ENCODE results near the gene C8A. TPM values are rescaled to one million over a fixed set of nuclear protein-coding genes. Genes with fewer than 3 reads are reported as not detected.

C8A gene
- total and polyA plus RNA-seq, 10 of the 15 experiments (the other 5 are each of a cell fraction or from before 2014, with no cell fraction given), result not detected

DNA sequence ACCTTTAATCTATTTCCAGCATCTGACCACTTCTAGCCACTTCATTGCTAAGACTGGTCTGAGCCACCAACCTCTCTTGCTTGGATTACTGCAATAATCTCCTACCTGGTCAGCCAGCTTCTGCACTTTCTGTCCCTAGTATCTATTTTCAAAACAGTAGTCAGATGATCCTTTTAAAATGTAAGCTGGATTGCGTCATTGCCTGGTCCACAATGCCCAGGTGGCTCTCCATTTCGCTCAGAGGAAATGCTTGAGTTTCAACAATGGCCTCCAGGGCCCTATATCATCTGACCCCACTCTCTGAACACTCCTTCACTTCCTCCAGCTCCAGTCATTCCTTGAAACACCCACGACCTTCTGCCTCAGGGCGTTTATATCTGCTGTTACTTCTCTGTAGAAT, 37.7 kb upstream of the C8A start:
- ChIA-PET RAD21 (ENCODE audit: unreplicated experiment) (interaction anchor here (0.9 kb wide), 1 partner anchor 1229 kb away, joined by 3 read pairs; no protein-coding TSS in a partner anchor), CTCF (interaction anchor here (0.9 to 4.0 kb wide), 6 partner anchors 8 to 232 kb away, joined by 3 to 15 read pairs (median 3); no protein-coding TSS in a partner anchor), SMC1A (ENCODE audit: uncharacterized antibody, unreplicated experiment) (interaction anchor here (0.6 to 1.9 kb wide), 4 partner anchors 10 to 432 kb away, joined by 4 to 6 read pairs (median 6); no protein-coding TSS in a partner anchor), POLR2A (no interaction called here)
- no peak overlapping the region for H3K4me3 ChIP-seq
- H2AFZ ChIP-seq (ENCODE audit: control insufficient read depth, low read depth, low read length), result no peak overlapping the region
- TF ChIP-seq EP300 (IDR thresholded peaks at IDR 0.05; ENCODE audit: borderline replicate concordance in 1 of 2, control insufficient read depth in 1 of 2, low read depth in 2 of 2, low read length in 2 of 2) (peak; percentile 12 to 64; a peak in 1 of 4 replicates), HDGF (IDR thresholded peaks at IDR 0.05) (no peak), JUNB (IDR thresholded peaks at IDR 0.05) (peak; percentile 60), ETV6 (conservative IDR thresholded peaks at IDR 0.05 in 1 of 2, IDR thresholded peaks at IDR 0.05 in 1 of 2; ENCODE audit: borderline replicate concordance in 1 of 2, low read depth in 1 of 2) (0 out of 4 replicates have a peak, but pooled peaks of 1 of the 2 experiments have one; percentile 40), ATF7 (IDR thresholded peaks at IDR 0.05; ENCODE audit: low read depth) (peak; percentile 44; the same call in 1 of the 2 replicates), EED (IDR thresholded peaks at IDR 0.05; ENCODE audit: low read depth) (peak; percentile 31; the same call in 1 of the 2 replicates), EGR1 (IDR thresholded peaks at IDR 0.05; ENCODE audit: borderline replicate concordance in 1 of 2, low read depth in 2 of 2, low read length in 2 of 2) (no peak), NR2F1 (conservative IDR thresholded peaks at IDR 0.05) (0 out of 2 replicates have a peak, but pooled peaks have one; percentile 26), YY1 (IDR thresholded peaks at IDR 0.05; ENCODE audit: low read depth, low read length) (peak; percentile 57; the same call in 1 of the 2 replicates)
- H4K20me1 ChIP-seq (ENCODE audit: control insufficient read depth, insufficient read depth), result no peaks in the 10 kb centered on the region
- H3K36me3 ChIP-seq (ENCODE audit: control insufficient read depth in 2 of 2, insufficient read depth in 2 of 2, low read length in 1 of 2), result no peaks in the 10 kb centered on the region
- no peak for FAIRE-seq
- no peaks in the 10 kb centered on the region for H3K9me3 ChIP-seq (replicated peaks; ENCODE audit: control insufficient read depth, insufficient read depth, low read length)
- H3K4me1 ChIP-seq (ENCODE audit: control insufficient read depth, insufficient read depth, low read length), result no peaks in the 10 kb centered on the region
- in situ Hi-C loops (cut with MboI) (no loop called here), intact Hi-C loops (cut with micrococcal nuclease; ENCODE audit: unreplicated experiment) (no loop called here)
- ATAC-seq, result peak; percentile 64
- no peaks in the 10 kb centered on the region for H3K79me2 ChIP-seq (ENCODE audit: control insufficient read depth, insufficient read depth, low read length)
- no peak overlapping the region for H3K4me2 ChIP-seq (ENCODE audit: control insufficient read depth, insufficient read depth)
- BruUV-seq (replicated peaks), result no TSS peak
- H3K27ac ChIP-seq (ENCODE audit: control insufficient read depth, insufficient read depth), result no peak overlapping the region
- H3K9ac ChIP-seq (ENCODE audit: control insufficient read depth, insufficient read depth, low read length), result no peak overlapping the region
- no peaks in the 10 kb centered on the region for H3K27me3 ChIP-seq (replicated peaks in 1 of 2; ENCODE audit: control insufficient read depth in 2 of 2, insufficient read depth in 2 of 2, low read length in 1 of 2)
- 0% methylated on average over 4 of the region's 4 CpGs for WGBS (ENCODE audit: insufficient coverage, insufficient replicate concordance, low lambda C conversion rate, missing lambda C conversion rate)
- DNase-seq (ENCODE audit: low read depth, low spot score), result no peak

Measured in GM12878 (cell line).